Measurements from ENCODE around the gene GPD2.
A peak's percentile ranks its signal among the peaks of the same experiment; 100 is the strongest.
"Not testable (repeated sequence)": the region's sequence is repeated elsewhere in the genome, so short reads cannot be mapped to it uniquely, and the experiment has no call there.

The GPD2 gene

GRCh38 chr2:156526950-156527636 is 90.9 kb downstream of the GPD2 start:
- DNase-seq (ENCODE audit: low spot score): no peak

- DNase-seq (ENCODE audit: low spot score): not testable (repeated sequence)
Observed at GRCh38 chr2:156528583-156528982, 92.4 kb downstream of the GPD2 start.

- DNase-seq (ENCODE audit: low spot score): no peak
Observed at GRCh38 chr2:156532989-156533388, 96.8 kb downstream of the GPD2 start.

GRCh38 chr2:156536534-156536933 is 100.4 kb downstream of the GPD2 start:
- DNase-seq (ENCODE audit: low spot score): no peak

GRCh38 chr2:156537141-156537540 is 101.0 kb downstream of the GPD2 start:
- DNase-seq (ENCODE audit: low spot score): no peak

- no peak for DNase-seq (ENCODE audit: low spot score)
Observed at GRCh38 chr2:156538083-156538504, 101.9 kb downstream of the GPD2 start.

GRCh38 chr2:156539086-156539860 is 103.1 kb downstream of the GPD2 start:
- DNase-seq (ENCODE audit: low spot score): no peak

GRCh38 chr2:156540706-156541105 is 104.5 kb downstream of the GPD2 start:
- no peak for DNase-seq (ENCODE audit: low spot score)

GRCh38 chr2:156541229-156541628 is 105.0 kb downstream of the GPD2 start:
- no peak for DNase-seq (ENCODE audit: low spot score)

GRCh38 chr2:156541706-156542105 is 105.5 kb downstream of the GPD2 start:
- no peak for DNase-seq (ENCODE audit: low spot score)

GRCh38 chr2:156548413-156548812 is 112.2 kb downstream of the GPD2 start:
- DNase-seq (ENCODE audit: low spot score): no peak

- no peak for DNase-seq (ENCODE audit: low spot score)
Observed at GRCh38 chr2:156553714-156554442, 117.7 kb downstream of the GPD2 start.

- no peak for DNase-seq (ENCODE audit: low spot score)
Observed at GRCh38 chr2:156561326-156561725, 125.1 kb downstream of the GPD2 start.

- no peak for DNase-seq (ENCODE audit: low spot score)
Observed at GRCh38 chr2:156562124-156562523, 125.9 kb downstream of the GPD2 start.

GRCh38 chr2:156563994-156564753 is 128.0 kb downstream of the GPD2 start:
- no peak for DNase-seq (ENCODE audit: low spot score)

- no peak for DNase-seq (ENCODE audit: low spot score)
Observed at GRCh38 chr2:156565066-156565710, 129.0 kb downstream of the GPD2 start.

- no peak for DNase-seq (ENCODE audit: low spot score)
Observed at GRCh38 chr2:156573710-156574109, 137.5 kb downstream of the GPD2 start.

GRCh38 chr2:156574112-156574511 is 137.9 kb downstream of the GPD2 start:
- no peak for DNase-seq (ENCODE audit: low spot score)

- DNase-seq (ENCODE audit: low spot score): no peak
Observed at GRCh38 chr2:156576005-156576404, 139.8 kb downstream of the GPD2 start.

- DNase-seq (ENCODE audit: low spot score): peak; percentile 41
Observed at GRCh38 chr2:156580501-156580900, 144.3 kb downstream of the GPD2 start.

GRCh38 chr2:156581280-156581679 is 145.1 kb downstream of the GPD2 start:
- no peak for DNase-seq (ENCODE audit: low spot score)

All from SK-N-DZ (cell line).